ENCODE measurements around the gene UNC119B.

Gene UNC119B

DNA sequence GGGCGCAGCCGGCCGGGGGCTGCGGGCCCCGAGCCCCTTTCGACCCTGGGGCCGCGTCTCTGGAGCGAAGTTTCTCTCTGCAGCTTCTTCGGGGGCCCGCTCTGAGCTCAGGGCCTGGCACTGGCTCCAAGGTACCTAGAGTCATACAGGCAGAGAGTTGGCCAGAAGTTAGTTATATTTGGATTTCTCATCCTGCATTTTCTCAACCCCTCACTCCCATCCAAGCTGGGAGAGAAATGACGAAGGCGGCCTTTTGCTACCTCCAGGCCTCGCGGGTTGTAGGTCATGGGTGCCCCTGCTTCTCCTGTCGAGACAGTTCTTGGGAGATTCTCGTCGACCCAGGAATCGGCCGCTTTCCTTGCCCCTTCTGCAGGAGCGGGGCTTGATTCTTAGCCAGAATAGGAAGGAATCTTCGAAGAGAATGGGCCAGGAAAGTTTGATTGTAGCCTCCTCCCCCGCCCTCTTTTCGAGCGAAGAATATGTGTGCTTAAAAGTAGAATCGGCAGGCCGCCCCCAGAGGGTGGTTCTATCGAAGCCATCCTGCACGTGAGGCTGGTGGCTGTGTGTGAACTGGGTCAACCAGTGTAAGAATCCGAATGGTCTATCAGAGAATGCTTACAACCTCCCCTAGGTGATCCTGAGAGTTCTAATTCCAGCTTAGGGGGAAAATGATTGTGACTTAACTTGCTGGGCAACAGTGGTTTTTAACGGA, 22.5 kb upstream of the UNC119B start:
- no peak for DNase-seq (ENCODE audit: low read depth in 3 of 3)

DNA sequence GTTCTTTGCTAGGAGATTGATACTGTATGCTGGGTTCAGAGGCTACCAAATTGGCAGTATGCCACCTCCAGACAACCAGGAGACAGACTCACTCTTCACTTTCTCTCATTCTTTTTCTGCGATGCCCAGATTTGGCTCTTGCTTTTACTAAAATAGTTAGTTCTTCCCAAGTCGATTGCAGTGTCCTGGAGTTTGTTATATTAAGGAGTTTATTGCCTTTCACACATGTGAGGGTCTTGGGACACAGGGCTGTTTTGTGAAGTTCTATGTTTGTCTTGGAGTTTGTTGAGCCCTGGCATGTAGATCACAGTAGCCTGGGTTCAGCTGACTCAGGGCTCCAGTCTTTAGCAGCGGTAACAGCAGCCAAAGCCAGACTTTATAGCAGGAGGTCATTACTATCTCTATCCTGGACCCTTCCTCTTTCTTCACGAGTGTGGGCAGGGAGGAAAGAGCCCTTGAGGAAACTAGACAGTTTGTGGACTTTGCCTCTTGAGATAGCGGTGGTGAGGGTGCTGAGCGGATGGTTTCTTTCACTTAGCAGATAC, 21.7 kb upstream of the UNC119B start:
- no peak for DNase-seq (ENCODE audit: low read depth in 3 of 3)

DNA sequence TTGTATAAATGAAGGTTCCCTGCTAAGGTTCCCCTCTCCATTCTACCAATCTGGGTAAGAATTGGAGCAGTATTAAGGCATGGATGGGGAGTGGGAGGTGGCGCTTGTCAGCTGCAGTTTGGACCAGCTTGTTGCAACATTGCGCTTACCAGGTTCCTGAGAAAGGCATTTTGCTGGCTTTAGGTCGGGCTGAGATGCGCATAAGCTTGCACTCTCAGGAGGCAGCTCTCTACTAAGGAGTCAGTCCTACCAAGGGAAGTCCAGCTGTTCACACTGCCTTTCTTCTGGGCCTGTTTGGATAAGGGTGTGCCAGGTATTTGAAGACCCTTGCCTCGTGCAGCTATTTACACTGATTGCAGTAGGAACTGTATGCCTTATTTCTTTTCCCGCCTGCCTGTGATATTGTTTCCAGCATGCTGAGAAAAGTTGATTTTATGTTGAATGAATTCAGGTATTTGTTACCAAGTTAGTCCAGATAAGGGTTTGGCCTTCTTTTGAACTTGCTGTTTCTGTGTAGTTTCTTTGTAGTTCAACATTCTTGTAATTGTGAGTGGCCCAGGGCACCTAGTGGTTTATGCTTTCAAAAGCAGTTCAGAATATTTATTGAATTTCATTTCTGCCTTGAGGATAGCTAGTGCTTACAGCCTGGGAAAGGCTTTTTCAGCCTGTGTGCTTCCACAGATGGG, 20.7 kb upstream of the UNC119B start:
- DNase-seq (ENCODE audit: low read depth in 3 of 3) = no peak

DNA sequence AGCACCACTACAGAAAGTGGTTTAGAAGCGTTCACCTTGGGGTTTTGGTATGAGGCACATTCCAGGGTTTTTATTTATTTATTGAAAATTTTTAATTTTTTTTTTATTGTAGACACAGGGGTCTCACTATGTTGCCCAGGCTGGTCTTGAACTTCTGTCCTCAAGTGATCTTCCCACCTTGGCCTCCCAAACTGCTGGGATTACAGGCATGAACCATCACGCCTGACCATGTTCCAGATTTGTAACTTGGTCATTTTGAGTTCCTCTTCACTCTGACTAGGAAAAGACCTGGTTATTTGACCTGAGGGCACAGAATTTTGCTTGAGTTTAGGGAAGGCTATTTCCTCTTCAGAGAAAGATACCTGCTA, 20.2 kb upstream of the UNC119B start:
- DNase-seq (ENCODE audit: low read depth in 3 of 3) = no peak

DNA sequence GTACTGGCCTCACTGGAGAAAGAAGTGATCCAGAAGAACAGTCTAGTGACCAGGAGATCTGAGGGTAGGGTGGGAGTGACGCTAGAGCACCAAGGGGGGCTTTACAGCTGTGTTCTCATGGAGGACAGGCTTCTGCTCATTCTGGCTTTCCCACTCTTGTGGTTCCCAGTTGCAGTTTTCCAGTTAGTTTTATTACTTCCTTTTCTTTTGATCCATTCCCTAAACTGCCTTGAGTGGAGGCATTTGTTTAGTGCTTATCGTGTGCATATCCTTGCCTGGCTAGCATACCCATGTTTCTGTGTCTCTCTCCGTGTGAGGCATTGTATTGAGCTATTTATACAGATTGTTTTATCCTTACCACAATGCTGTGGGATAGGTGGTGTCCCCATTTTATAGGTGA, 19.3 kb upstream of the UNC119B start:
- no peak for DNase-seq (ENCODE audit: low read depth in 3 of 3)

DNA sequence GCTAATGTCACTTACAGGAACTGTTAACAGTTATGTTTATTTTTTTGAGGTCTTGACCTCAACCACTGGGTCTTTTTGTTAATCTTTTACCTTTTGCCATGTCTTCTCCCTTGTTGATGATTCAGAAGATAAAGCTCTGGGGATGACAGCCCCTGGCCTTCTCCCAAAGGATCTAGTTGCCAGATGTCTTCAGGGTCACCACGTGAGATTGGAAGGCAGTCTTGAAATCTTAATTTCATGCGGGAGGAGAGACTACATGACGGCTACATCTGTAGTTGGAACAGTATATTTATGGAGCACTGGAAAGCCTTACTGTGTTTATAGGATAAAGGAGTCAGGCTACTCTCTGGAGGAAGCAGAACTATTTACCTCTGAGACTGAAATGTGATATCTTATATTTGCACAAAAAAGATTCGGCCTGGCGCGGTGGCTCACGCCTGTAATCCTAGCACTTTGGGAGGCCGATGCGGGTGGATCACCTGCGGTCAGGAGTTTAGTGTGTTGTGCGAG, 17.7 kb upstream of the UNC119B start:
- DNase-seq (ENCODE audit: low read depth in 3 of 3) = no peak

DNA sequence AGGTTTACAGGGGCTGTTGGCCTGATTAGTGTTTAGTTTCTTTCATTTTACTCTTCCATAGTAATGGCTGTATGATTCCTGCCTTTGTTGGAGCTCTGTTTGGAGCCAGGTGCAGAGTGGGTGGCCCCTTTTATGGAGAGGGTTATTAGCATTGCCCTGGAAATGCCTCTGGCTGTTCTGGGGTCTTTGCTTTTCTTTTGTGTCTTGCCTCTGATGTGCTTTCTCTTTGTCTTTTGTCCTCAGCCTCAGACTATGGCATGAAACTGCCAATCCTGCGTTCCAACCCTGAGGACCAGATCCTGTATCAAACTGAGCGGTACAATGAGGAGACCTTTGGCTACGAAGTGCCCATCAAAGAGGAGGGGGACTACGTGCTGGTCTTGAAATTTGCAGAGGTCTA, 16.4 kb upstream of the UNC119B start:
- DNase-seq (ENCODE audit: low read depth in 3 of 3) = no peak

DNA sequence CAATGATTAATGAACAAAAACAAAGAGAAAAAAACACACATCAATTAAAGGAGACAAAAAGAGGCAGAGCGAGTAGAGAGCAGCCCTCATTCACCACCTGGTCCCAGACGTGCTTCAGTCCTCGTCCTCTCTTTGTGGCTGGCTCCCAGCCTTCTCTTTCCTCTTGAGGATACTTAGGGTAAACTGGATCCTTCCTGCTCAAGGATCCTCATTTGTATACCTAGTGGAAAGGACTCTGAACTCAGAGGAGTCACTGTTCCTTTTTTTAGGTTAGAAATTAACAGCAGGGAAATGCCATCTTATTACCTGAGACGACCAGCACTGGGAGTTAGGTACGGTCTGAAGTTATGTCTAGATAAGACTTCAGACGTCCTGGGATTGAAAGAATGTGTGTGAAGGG, 13.6 kb upstream of the UNC119B start:
- no peak for DNase-seq (ENCODE audit: low read depth in 3 of 3)

DNA sequence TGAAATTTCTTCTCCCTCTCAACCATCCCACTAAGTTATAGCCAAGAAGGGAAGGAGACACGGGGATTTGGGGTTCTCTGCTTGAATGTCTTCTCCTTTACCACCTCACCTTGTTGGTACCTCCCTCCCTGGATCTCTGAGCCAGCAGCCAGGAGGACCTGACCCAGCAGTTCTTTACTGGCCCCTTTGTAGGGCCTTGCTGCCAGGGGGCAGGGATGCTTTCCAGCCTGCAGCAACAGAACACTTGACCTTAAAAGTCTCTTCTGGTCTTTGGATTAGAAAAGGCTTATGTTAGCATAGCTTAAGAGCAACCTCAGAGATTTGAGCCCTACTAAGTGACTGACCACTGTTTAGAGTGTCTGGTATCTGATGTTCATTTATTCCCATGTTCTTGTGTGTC, 12.9 kb upstream of the UNC119B start:
- no peak for DNase-seq (ENCODE audit: low read depth in 3 of 3)

DNA sequence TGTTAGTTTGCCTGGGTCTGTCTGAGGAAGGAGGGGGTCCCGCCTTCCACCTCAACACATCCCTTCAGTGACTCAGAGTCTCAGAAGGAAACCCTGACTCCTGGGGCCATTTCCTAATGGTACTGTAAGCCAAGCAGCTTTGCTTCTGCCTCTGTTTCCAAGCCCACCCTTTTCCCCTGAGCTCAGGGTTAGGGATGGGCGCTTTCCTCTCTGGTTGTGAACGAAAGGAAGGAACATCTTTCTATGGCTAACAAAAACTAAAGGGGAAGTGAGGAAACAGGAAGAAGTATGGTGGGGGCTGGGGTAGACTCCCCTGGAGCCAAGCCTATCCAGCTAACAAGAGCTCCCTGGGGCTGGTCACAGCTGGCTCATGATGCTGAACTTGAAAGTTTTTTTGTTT, 11.6 kb upstream of the UNC119B start:
- no peak for DNase-seq (ENCODE audit: low read depth in 3 of 3)

DNA sequence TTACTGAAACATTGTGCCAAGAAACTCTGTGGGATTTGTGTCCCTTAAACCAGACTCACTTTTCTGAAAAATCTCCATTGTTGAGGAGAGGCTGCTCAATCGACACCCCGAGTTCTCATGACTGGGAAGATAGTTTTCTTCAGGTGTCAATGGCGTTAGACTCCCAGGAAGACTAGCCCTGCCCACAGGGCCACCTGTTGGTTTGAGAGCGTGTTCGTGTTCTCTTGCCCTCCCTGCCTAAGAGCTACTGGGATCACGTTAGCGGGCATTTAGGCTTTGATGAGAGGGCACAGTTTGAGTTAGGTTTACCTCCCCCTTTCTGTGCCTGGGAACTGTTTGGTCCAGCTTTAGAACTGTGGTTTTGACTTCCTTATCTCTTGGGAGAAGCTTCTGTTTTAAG, 10.7 kb upstream of the UNC119B start:
- no peak for DNase-seq (ENCODE audit: low read depth in 3 of 3)

DNA sequence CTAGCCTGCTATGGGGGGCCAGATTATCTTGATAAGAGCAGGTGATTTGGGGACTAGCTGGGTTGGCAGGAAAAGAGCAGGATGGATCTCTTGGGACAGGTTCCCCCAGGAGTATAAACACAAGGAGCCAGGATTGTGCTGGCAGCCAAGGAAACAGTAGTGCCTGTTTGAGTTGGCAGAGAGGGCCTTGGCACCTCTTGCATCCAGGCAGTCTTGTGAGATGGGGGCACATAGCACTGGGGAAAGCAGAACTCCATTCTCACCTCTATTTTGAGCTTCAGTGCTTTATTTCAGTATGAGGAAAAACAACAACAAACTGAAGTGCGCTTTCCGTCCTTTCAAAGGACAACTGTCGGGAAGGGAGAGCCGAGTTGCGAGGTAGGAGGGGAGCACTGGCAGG, 9.4 kb upstream of the UNC119B start:
- no peak for DNase-seq (ENCODE audit: low read depth in 3 of 3)

DNA sequence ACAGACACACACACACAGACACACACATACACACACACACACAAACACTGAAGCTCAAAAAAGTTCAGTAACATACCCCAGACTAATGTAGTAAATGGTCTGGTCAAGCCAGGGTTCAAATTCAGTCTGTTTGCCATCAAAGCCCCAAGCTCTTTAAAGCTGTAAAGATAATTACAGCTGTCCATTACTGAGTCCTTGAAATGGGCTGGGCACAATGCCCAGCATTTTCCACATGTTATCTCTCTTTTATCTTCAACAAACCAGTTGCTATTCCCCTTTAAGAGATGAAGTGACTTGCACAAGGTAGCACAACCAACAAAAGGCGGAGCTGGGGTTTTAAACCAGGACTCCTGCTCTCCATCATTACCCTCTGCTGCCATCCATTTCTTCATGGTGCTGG, 7.6 kb upstream of the UNC119B start:
- DNase-seq (ENCODE audit: low read depth in 3 of 3) = no peak

DNA sequence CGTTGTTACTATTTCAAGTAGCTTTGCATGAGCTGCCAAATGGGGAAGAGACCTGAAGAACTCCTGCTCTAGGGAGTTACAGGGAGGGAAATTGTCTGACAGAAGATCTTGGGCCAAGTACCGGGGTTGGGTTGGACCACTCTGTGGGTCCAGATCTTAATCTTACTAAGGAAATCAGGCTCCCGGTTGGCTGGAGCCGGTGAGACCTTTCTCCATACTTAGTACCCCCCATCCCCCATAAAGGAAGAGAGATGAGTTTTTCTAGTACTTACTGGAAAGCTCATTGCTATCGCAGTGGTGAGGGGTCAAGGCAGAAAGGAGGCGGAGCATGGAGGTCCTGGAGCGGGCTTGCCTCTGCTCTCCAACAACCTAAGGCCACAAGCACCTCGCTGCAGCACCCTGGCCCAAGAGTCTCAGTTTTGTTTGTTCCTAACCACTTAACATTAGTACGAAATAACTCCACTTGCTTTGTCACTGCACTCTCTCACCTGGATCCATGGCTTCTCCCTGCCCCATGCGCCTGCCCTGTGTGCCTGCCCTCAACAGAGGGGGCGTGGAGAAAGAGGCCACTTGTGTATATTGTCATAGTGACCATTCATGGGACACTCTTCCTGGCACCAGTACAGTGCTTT, 6.8 kb upstream of the UNC119B start:
- no peak for DNase-seq (ENCODE audit: low read depth in 3 of 3)

DNA sequence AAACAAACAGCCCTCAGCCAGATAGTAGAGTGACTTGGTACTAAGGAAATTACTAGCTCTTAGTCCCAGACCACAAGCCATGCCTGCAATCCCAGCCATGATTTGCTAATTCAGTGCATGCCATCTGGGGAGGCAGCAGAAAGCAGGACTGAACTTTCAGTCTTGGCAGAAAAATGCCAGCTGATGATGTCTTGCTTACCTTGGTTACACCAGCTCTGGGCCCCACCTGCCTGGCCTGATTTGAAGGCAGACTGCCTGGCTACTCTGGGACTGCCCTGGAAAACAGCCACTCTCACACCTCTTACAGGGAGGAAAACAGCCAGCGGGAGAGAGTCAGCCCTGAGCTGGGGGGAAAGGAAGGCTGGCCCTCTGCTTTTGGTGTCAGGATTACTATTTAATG, 4.6 kb upstream of the UNC119B start:
- no peak for DNase-seq (ENCODE audit: low read depth in 3 of 3)

DNA sequence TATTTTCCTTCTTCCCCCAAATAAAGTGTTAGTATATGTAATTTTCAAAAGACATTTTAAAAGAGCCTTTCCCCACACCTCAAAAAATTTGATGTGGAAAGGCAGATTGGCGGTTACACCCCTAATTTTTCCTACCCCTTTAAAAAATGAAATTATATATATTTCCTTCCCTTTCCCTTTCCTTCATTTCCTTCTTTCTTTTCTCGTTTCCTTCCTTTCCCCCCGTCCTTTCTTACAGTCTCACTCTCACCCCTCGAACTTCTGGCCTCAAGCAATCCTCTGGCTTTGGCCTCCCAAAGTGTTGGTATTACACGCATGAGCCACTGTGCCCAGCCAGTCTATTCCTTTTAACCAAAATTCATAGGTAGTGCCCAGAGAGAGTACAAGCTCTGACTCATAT, 4.2 kb upstream of the UNC119B start:
- no peak for DNase-seq (ENCODE audit: low read depth in 3 of 3)

DNA sequence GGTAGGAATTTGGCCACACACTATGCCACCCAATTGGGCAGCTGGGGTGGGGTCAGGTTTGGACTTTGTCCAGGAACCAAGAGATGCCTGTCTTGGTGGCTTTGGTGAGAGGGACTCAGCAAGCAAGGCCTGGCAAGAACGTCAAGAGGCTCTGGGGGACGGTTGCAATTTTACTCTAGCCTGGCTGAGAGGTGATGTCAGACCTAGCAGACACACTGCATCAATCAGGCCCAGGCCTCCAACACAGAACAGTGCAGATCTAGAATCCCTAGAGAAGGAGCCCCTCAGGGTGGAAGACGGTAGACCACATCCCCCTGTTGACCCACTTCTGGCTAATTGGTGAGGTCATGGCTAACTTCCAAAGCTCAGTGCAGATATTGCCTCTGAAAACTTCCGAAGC, 1.6 kb upstream of the UNC119B start:
- DNase-seq (ENCODE audit: low read depth in 3 of 3) = no peak

DNA sequence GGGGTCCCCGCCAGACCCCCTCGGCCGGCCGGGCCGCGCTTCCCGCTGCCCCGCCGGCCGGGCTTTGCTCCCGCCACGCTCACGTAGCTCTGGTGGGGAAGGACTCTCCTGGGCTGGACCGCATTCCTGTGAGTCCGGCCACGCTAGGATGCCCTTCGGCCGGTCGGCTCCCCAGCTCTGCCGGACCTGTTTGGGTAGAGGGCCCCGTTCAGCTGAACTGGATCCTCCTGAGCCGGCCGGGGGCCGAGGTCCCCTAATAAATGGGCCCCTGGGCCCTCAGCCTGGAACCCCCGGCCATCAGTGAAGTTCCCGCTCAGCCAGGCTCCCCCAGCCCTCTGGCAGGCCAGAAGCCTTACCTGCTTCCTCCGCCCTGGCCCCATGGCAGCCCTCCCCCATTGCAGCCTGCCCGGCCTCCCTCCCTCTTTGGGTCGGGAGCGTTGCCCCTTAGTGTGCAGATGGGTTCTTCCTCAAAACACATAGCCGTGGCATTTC, 593 bp downstream of the UNC119B start:
- DNase-seq (ENCODE audit: low read depth in 3 of 3) = no peak

DNA sequence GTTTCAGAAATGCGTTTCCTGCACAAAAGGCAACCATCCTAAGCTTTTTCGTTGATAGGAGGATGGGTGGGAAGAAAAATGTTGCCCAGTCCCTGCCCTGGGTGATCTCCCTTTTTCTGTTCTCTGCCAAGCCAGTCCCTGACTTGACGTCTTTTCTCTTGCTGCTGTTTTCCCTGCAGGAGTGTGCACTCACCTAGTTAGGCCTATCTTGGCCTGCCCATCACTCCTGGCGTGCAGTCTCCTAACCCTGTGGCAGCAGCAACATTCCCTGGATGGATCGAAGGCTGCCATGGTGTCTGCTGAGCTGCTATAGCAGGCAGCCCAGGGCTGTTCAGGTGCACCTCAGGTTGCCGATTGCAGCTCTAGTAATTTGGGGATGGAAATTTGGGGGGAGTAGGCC, 1.2 kb downstream of the UNC119B start:
- no peak for DNase-seq (ENCODE audit: low read depth in 3 of 3)

DNA sequence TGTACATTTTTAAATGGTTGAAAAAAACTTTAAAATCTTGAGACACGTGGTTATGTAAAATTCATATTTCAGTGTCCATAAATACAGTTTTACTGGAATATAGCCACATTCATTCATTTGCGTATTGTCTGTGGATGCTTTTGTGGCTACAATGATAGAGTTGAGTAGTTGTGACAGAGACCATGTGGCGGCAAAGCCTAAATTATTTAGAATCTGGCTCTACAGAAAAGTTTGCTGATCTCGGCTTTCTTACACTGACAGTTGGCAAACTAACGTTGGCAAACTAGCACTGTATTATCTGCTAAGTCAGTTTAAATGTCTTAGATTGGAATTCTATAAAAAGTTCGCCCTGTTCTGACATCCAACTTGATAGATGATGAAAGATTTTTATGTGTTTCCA, 2.4 kb downstream of the UNC119B start:
- no peak for DNase-seq (ENCODE audit: low read depth in 3 of 3)

DNA sequence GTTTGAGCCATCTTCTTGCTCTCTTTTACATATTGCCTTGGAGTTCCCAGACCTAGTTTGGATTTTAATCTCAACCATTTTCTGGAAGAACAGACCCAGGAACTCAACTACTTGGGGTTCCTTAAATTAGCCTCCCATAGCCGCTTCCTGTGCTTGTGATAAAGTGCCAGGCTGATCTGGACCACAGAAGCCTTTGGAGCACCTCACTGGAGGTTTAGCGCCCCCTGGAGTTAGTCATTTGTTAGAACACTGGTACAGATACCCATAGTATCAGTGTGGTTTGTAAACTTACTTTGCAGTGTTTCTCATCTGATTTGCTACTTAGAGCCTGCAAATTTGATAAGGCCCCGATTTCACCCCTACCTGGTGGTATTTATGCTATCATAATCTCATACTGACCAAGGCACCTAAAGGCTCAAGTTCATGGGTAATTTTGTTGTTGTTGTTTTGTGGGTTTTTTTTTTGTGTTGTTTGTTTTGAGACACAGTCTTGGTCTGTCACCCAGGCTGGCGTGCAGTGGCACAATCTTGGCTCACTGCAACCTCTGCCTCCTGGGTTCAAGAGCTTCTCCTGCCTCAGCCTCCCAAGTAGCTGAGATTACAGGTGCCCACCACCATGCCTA, 3.7 kb downstream of the UNC119B start:
- peak in 2 of 3 experiments; percentile 24 to 70 for DNase-seq (ENCODE audit: low read depth in 3 of 3)

DNA sequence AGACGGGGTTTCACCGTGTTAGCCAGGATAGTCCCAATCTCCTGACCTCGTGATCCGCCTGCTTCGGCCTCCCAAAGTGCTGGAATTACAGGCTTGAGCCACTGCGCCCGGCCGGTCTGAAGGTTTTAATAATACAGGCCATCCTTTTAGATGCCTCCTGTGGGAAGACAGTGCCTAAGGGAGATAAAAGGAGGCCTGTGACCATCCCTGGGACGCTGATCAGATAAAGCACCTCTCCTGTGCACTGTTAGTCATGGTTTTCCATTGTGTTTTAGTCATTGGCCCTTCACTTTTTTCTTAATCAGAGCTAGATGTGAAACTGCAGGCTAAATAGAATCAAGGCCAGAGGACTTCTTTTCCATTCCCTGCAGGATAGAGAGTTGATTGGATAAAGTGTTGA, 7.8 kb downstream of the UNC119B start:
- no peak for DNase-seq (ENCODE audit: low read depth in 3 of 3)

Measured in stimulated activated CD4-positive, alpha-beta T cell treated with anti-CD3 and anti-CD28 coated beads, TNF-alpha, amount 100 ng/mL, for 4 hours (primary cell).